ENCODE measurements around the gene CRHR2. TPM values are rescaled to one million over a fixed set of nuclear protein-coding genes. Genes with fewer than 3 reads are reported as not detected.

CRHR2 gene
- total RNA-seq, 2 donors from 2014 or later, result 0.22 to 0.47 TPM

- H3K4me3 ChIP-seq, result no peak overlapping the region
- no peak overlapping the region for H3K27ac ChIP-seq
- TF ChIP-seq CTCF (IDR thresholded peaks at IDR 0.05), result no peak
- no peaks in the 10 kb centered on the region for H3K4me1 ChIP-seq
- peaks cover 78% of the 10 kb centered on the region for H3K36me3 ChIP-seq
- H3K27me3 ChIP-seq, result no peaks in the 10 kb centered on the region
- DNase-seq (ENCODE audit: low spot score), result no peak
- H3K9me3 ChIP-seq, result no peaks in the 10 kb centered on the region
Measured at GRCh38 chr7:30604901-30605300, 77.4 kb downstream of the CRHR2 start.

Other genes starting within 250 kb of the CRHR2 start
- 10 to 100 TPM in 1 of 2 donors, 1 to 10 TPM in 1; 9.0 to 11.2 TPM for gene NOD1, start 203.7 kb downstream of the CRHR2 start, total RNA-seq
- gene GGCT, start 177.6 kb downstream of the CRHR2 start, total RNA-seq, result 10 to 100 TPM; 15.1 to 27.6 TPM
- gene GARS1, start 87.6 kb downstream of the CRHR2 start, total RNA-seq, result 10 to 100 TPM; 35.5 to 72.6 TPM
- 100 to 1,000 TPM in 1 of 2 donors, 10 to 100 TPM in 1; 88.9 to 199 TPM for gene INMT, start 69.7 kb upstream of the CRHR2 start, total RNA-seq
- gene MINDY4, start 89.0 kb upstream of the CRHR2 start, total RNA-seq, result 1 to 10 TPM; 5.4 to 8.8 TPM
- 100 to 1,000 TPM; 353 to 517 TPM for gene AQP1, start 229.4 kb upstream of the CRHR2 start, total RNA-seq

All from right atrium auricular region (tissue), 2 donors.